Measurements from ENCODE around the gene COL5A2. TPM values are rescaled to one million over a fixed set of nuclear protein-coding genes. Genes with fewer than 3 reads are reported as not detected.

The COL5A2 gene
- total RNA-seq, 2 experiments from 2014 or later, result 2.6 to 2.7 TPM

GRCh38 chr2:189116087-189116486 is 63.5 kb downstream of the COL5A2 start:
- no peaks in the 10 kb centered on the region for H3K9me3 Mint-ChIP-seq (ENCODE audit: insufficient read depth)
- H3K27ac Mint-ChIP-seq, result no peak overlapping the region
- ChIA-PET CTCF (interaction anchor here (1.0 to 2.3 kb wide), 5 partner anchors 22 to 296 kb away, joined by 3 to 12 read pairs (median 4); no protein-coding TSS in a partner anchor), POLR2A (no interaction called here)
- no peak overlapping the region for H3K4me3 Mint-ChIP-seq
- no peak for ATAC-seq
- DNase-seq, result no peak
- no peaks in the 10 kb centered on the region for H3K27me3 Mint-ChIP-seq (ENCODE audit: low read depth)
- H3K4me1 Mint-ChIP-seq (ENCODE audit: low read depth), result no peaks in the 10 kb centered on the region
- H3K36me3 Mint-ChIP-seq (ENCODE audit: low read depth), result no peaks in the 10 kb centered on the region

- Mint-ChIP-seq H3K4me3 (no peak overlapping the region), H3K9me3 (ENCODE audit: insufficient read depth) (no peaks in the 10 kb centered on the region), H3K27me3 (ENCODE audit: low read depth) (no peaks in the 10 kb centered on the region), H3K4me1 (ENCODE audit: low read depth) (no peaks in the 10 kb centered on the region), H3K36me3 (ENCODE audit: low read depth) (no peaks in the 10 kb centered on the region), H3K27ac (no peak overlapping the region)
- ATAC-seq (no peak), DNase-seq (no peak)
- ChIA-PET CTCF (interaction anchor here (1.0 to 1.6 kb wide), 4 partner anchors 28 to 297 kb away, joined by 3 to 12 read pairs (median 4); no protein-coding TSS in a partner anchor), POLR2A (no interaction called here)
These were observed 64.4 kb downstream of the COL5A2 start for GRCh38 chr2:189115126-189115525.

- Mint-ChIP-seq H3K27ac (no peak overlapping the region), H3K9me3 (ENCODE audit: insufficient read depth) (no peaks in the 10 kb centered on the region), H3K4me3 (no peak overlapping the region), H3K36me3 (ENCODE audit: low read depth) (no peaks in the 10 kb centered on the region), H3K4me1 (ENCODE audit: low read depth) (no peaks in the 10 kb centered on the region), H3K27me3 (ENCODE audit: low read depth) (no peaks in the 10 kb centered on the region)
- ChIA-PET CTCF (no interaction called here), POLR2A (no interaction called here)
- DNase-seq (no peak), ATAC-seq (no peak)
These were observed 65.6 kb downstream of the COL5A2 start for GRCh38 chr2:189113963-189114362.

- H3K4me1 Mint-ChIP-seq (ENCODE audit: low read depth), result no peaks in the 10 kb centered on the region
- H3K36me3 Mint-ChIP-seq (ENCODE audit: low read depth), result no peaks in the 10 kb centered on the region
- no peaks in the 10 kb centered on the region for H3K27me3 Mint-ChIP-seq (ENCODE audit: low read depth)
- ATAC-seq (no peak), DNase-seq (no peak)
- ChIA-PET CTCF (no interaction called here), POLR2A (no interaction called here)
- no peak overlapping the region for H3K4me3 Mint-ChIP-seq
- H3K9me3 Mint-ChIP-seq (ENCODE audit: insufficient read depth), result no peaks in the 10 kb centered on the region
- no peak overlapping the region for H3K27ac Mint-ChIP-seq
These were observed 68.4 kb downstream of the COL5A2 start for GRCh38 chr2:189111063-189111715.

GRCh38 chr2:189109921-189110397 is 69.6 kb downstream of the COL5A2 start:
- Mint-ChIP-seq H3K4me3 (no peak overlapping the region), H3K36me3 (ENCODE audit: low read depth) (no peaks in the 10 kb centered on the region), H3K4me1 (ENCODE audit: low read depth) (no peaks in the 10 kb centered on the region), H3K27ac (no peak overlapping the region), H3K27me3 (ENCODE audit: low read depth) (no peaks in the 10 kb centered on the region), H3K9me3 (ENCODE audit: insufficient read depth) (no peaks in the 10 kb centered on the region)
- no peak for DNase-seq
- ATAC-seq, result no peak
- CTCF ChIA-PET, result interaction anchor here (1.3 kb wide), 1 partner anchor 33 kb away, joined by 3 read pairs; no protein-coding TSS in a partner anchor
- POLR2A ChIA-PET, result no interaction called here

GRCh38 chr2:189104934-189105333 is 74.6 kb downstream of the COL5A2 start:
- ATAC-seq, result no peak
- ChIA-PET POLR2A (no interaction called here), CTCF (no interaction called here)
- Mint-ChIP-seq H3K4me1 (ENCODE audit: low read depth) (no peaks in the 10 kb centered on the region), H3K27ac (no peak overlapping the region), H3K4me3 (no peak overlapping the region), H3K27me3 (ENCODE audit: low read depth) (no peaks in the 10 kb centered on the region), H3K36me3 (ENCODE audit: low read depth) (no peaks in the 10 kb centered on the region), H3K9me3 (ENCODE audit: insufficient read depth) (no peaks in the 10 kb centered on the region)
- no peak for DNase-seq

GRCh38 chr2:189102735-189103134 is 76.8 kb downstream of the COL5A2 start:
- H3K27ac Mint-ChIP-seq, result no peak overlapping the region
- ATAC-seq, result no peak

GRCh38 chr2:189097934-189098333 is 81.6 kb downstream of the COL5A2 start:
- Mint-ChIP-seq H3K9me3 (ENCODE audit: insufficient read depth) (no peaks in the 10 kb centered on the region), H3K4me1 (ENCODE audit: low read depth) (no peaks in the 10 kb centered on the region), H3K4me3 (no peak overlapping the region), H3K36me3 (ENCODE audit: low read depth) (no peaks in the 10 kb centered on the region), H3K27ac (no peak overlapping the region), H3K27me3 (ENCODE audit: low read depth) (no peaks in the 10 kb centered on the region)
- ATAC-seq (no peak), DNase-seq (no peak)
- POLR2A ChIA-PET, result no interaction called here
- CTCF ChIA-PET, result interaction anchor here (1.6 kb wide), 1 partner anchor 190 kb away, joined by 4 read pairs; no protein-coding TSS in a partner anchor

More at GRCh38 chr2:189102735-189103134, 76.8 kb downstream of the COL5A2 start:
- DNase-seq, result no peak
- Mint-ChIP-seq H3K4me1 (ENCODE audit: low read depth) (no peaks in the 10 kb centered on the region), H3K36me3 (ENCODE audit: low read depth) (no peaks in the 10 kb centered on the region), H3K27me3 (ENCODE audit: low read depth) (no peaks in the 10 kb centered on the region), H3K9me3 (ENCODE audit: insufficient read depth) (no peaks in the 10 kb centered on the region), H3K4me3 (no peak overlapping the region)
- POLR2A ChIA-PET, result no interaction called here
- CTCF ChIA-PET, result no interaction called here

- Mint-ChIP-seq H3K27ac (no peak overlapping the region), H3K27me3 (ENCODE audit: low read depth) (no peaks in the 10 kb centered on the region), H3K4me3 (no peak overlapping the region), H3K36me3 (ENCODE audit: low read depth) (no peaks in the 10 kb centered on the region), H3K9me3 (ENCODE audit: insufficient read depth) (no peaks in the 10 kb centered on the region), H3K4me1 (ENCODE audit: low read depth) (no peaks in the 10 kb centered on the region)
- no peak for ATAC-seq
- CTCF ChIA-PET, result interaction anchor here (1.6 to 1.8 kb wide), 2 partner anchors 47 to 191 kb away, joined by 4 to 5 read pairs; no protein-coding TSS in a partner anchor
- no peak for DNase-seq
- POLR2A ChIA-PET, result no interaction called here
These were observed 82.7 kb downstream of the COL5A2 start for GRCh38 chr2:189096769-189097447.

- CTCF ChIA-PET, result interaction anchor here (2.0 to 4.4 kb wide), 4 partner anchors 48 to 318 kb away, joined by 12 to 27 read pairs (median 15); no protein-coding TSS in a partner anchor
- Mint-ChIP-seq H3K4me3 (no peak overlapping the region), H3K27ac (no peak overlapping the region), H3K27me3 (ENCODE audit: low read depth) (no peaks in the 10 kb centered on the region), H3K9me3 (ENCODE audit: insufficient read depth) (no peaks in the 10 kb centered on the region), H3K36me3 (ENCODE audit: low read depth) (no peaks in the 10 kb centered on the region), H3K4me1 (ENCODE audit: low read depth) (peaks cover 2% of the 10 kb centered on the region)
- POLR2A ChIA-PET, result no interaction called here
- no peak for DNase-seq
- ATAC-seq, result no peak
These were observed 84.5 kb downstream of the COL5A2 start for GRCh38 chr2:189095101-189095500.

- ChIA-PET POLR2A (no interaction called here), CTCF (interaction anchor here (1.0 to 4.4 kb wide), 3 partner anchors 19 to 320 kb away, joined by 3 to 27 read pairs (median 3); no protein-coding TSS in a partner anchor)
- DNase-seq, result no peak
- Mint-ChIP-seq H3K4me3 (no peak overlapping the region), H3K27ac (peak overlapping the region; percentile 2), H3K4me1 (ENCODE audit: low read depth) (peaks cover 5% of the 10 kb centered on the region), H3K27me3 (ENCODE audit: low read depth) (no peaks in the 10 kb centered on the region), H3K36me3 (ENCODE audit: low read depth) (no peaks in the 10 kb centered on the region), H3K9me3 (ENCODE audit: insufficient read depth) (no peaks in the 10 kb centered on the region)
- no peak for ATAC-seq
These were observed 86.6 kb downstream of the COL5A2 start for GRCh38 chr2:189092936-189093335.

GRCh38 chr2:189091253-189091652 is 88.3 kb downstream of the COL5A2 start:
- Mint-ChIP-seq H3K36me3 (ENCODE audit: low read depth) (no peaks in the 10 kb centered on the region), H3K27me3 (ENCODE audit: low read depth) (no peaks in the 10 kb centered on the region), H3K4me1 (ENCODE audit: low read depth) (peaks cover 5% of the 10 kb centered on the region), H3K27ac (no peak overlapping the region), H3K9me3 (ENCODE audit: insufficient read depth) (no peaks in the 10 kb centered on the region), H3K4me3 (no peak overlapping the region)
- no peak for DNase-seq
- ATAC-seq, result no peak
- POLR2A ChIA-PET, result no interaction called here
- CTCF ChIA-PET, result no interaction called here

Data from activated CD8-positive, alpha-beta T cell treated with anti-CD3 and anti-CD28 coated beads, Interleukin-2, amount 10 ng/mL, durations not matched to agents 7 days and 5 days (primary cell).